ENCODE data around the gene CHPF. TPM values are rescaled to one million over a fixed set of nuclear protein-coding genes. Genes with fewer than 3 reads are reported as not detected.

The CHPF gene
- total and polyA plus RNA-seq, 2 donors (not counting 1 experiment from before 2014, with no cell fraction given), result 1.3 to 5.2 TPM

GRCh38 chr2:219591091-219591490 is 47.5 kb upstream of the CHPF start:
- peaks cover 0 to 9% (median 3%) of the 10 kb centered on the region in 4 experiments for H3K27me3 ChIP-seq (replicated peaks in 1 of 4; ENCODE audit: control extremely low read depth in 1 of 4, control insufficient read depth in 3 of 4, insufficient read depth in 4 of 4, low read length in 3 of 4)
- no peaks in the 10 kb centered on the region for H3K79me2 ChIP-seq (ENCODE audit: control insufficient read depth, insufficient read depth, low read length)
- Mint-ChIP-seq H3K4me1 (no peaks in the 10 kb centered on the region), H3K27me3 (peaks cover 45% of the 10 kb centered on the region), H3K9me3 (ENCODE audit: insufficient read depth) (no peaks in the 10 kb centered on the region), H3K4me3 (no peak overlapping the region), H3K27ac (no peak overlapping the region)
- no peak for TF ChIP-seq EZH2 (IDR thresholded peaks at IDR 0.05; ENCODE audit: borderline replicate concordance, insufficient read depth, low read depth, low read length, poor library complexity, severe bottlenecking)
- TF ChIP-seq CTCF (IDR thresholded peaks at IDR 0.05), result no peak
- H3K9ac ChIP-seq (ENCODE audit: low read length), result no peak overlapping the region
- H3K36me3 ChIP-seq (replicated peaks in 1 of 2; ENCODE audit: control extremely low read depth in 1 of 2, control insufficient read depth in 1 of 2, extremely low read depth in 1 of 2, insufficient read depth in 2 of 2, low read length in 1 of 2), result no peaks in the 10 kb centered on the region
- ATAC-seq (ENCODE audit: low read depth) (no peak), DNase-seq (no peak)
- no peak overlapping the region for H3K4me3 ChIP-seq (ENCODE audit: control extremely low read depth in 1 of 5, extremely low read depth in 1 of 5, insufficient read depth in 1 of 5, low read depth in 2 of 5, low read length in 4 of 5)
- intact Hi-C loops (cut with micrococcal nuclease), result loop anchor here (10.0 kb wide), 1 partner anchor 316 kb away; the partner anchor contains the start of gene DNAJB2
- no peaks in the 10 kb centered on the region for H3K9me3 ChIP-seq (ENCODE audit: control extremely low read depth in 1 of 3, control insufficient read depth in 2 of 3, insufficient read depth in 1 of 3, low read length in 2 of 3)
- H3K4me1 ChIP-seq (ENCODE audit: control insufficient read depth in 2 of 2, insufficient read depth in 2 of 2, low read length in 2 of 2), result no peaks in the 10 kb centered on the region
- H2AFZ ChIP-seq (ENCODE audit: insufficient read depth, low read depth, low read length, poor library complexity, severe bottlenecking), result no peak overlapping the region
- WGBS (ENCODE audit: insufficient coverage), result no CpG with 5 or more reads among the region's 4 CpGs
- no peak overlapping the region for H3K4me2 ChIP-seq (replicated peaks; ENCODE audit: low read depth, low read length, poor library complexity, severe bottlenecking)
- no peak overlapping the region for H3K27ac ChIP-seq (ENCODE audit: low read length in 2 of 2)
- ChIA-PET CTCF (no interaction called here), POLR2A (no interaction called here)
- H4K20me1 ChIP-seq (ENCODE audit: control insufficient read depth, insufficient read depth, low read length, poor library complexity, severe bottlenecking), result no peaks in the 10 kb centered on the region

DNA sequence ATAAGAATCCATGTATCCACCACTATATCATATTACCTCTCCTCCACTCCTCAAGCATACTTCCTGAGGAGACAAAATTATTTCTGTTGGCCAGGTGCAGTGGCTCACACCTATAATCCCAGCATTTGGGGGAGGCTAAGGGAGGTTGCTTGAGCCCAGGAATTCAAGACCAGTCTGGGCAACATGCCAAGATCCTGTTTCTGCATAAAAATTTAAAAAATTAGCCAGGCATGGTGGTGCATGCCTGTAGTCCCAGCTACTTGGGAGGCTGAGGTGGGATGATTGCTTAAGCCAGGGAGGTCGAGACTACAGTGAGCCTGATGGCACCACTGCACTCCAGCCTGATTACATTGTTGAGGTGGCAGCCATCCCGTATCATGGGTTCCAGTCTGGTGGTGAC is 37.7 kb upstream of the CHPF start:
- no peak overlapping the region for H3K27ac Mint-ChIP-seq
- no peak for ATAC-seq (ENCODE audit: low read depth)
- H3K4me3 ChIP-seq (ENCODE audit: control extremely low read depth in 1 of 5, extremely low read depth in 1 of 5, insufficient read depth in 1 of 5, low read depth in 2 of 5, low read length in 4 of 5), result no peak overlapping the region
- H3K27me3 Mint-ChIP-seq, result peaks cover 40% of the 10 kb centered on the region
- no peaks in the 10 kb centered on the region for H3K79me2 ChIP-seq (ENCODE audit: control insufficient read depth, insufficient read depth, low read length)
- no peak overlapping the region for H3K4me3 Mint-ChIP-seq
- no peaks in the 10 kb centered on the region for H3K9me3 ChIP-seq (ENCODE audit: control extremely low read depth in 1 of 3, control insufficient read depth in 2 of 3, insufficient read depth in 1 of 3, low read length in 2 of 3)
- no peak overlapping the region for H3K9ac ChIP-seq (ENCODE audit: low read length)
- DNase-seq, result no peak
- peaks cover 0 to 24% (median 4%) of the 10 kb centered on the region in 4 experiments for H3K27me3 ChIP-seq (replicated peaks in 1 of 4; ENCODE audit: control extremely low read depth in 1 of 4, control insufficient read depth in 3 of 4, insufficient read depth in 4 of 4, low read length in 3 of 4)
- no peak overlapping the region for H3K27ac ChIP-seq (ENCODE audit: low read length in 2 of 2)
- WGBS (ENCODE audit: insufficient coverage), result 73% methylated on average over 2 of the region's 2 CpGs
- ChIA-PET POLR2A (no interaction called here), CTCF (no interaction called here)
- H2AFZ ChIP-seq (ENCODE audit: insufficient read depth, low read depth, low read length, poor library complexity, severe bottlenecking), result no peak overlapping the region
- H3K9me3 Mint-ChIP-seq (ENCODE audit: insufficient read depth), result no peaks in the 10 kb centered on the region
- no peak for TF ChIP-seq CTCF (IDR thresholded peaks at IDR 0.05)
- no peak for TF ChIP-seq EZH2 (IDR thresholded peaks at IDR 0.05; ENCODE audit: borderline replicate concordance, insufficient read depth, low read depth, low read length, poor library complexity, severe bottlenecking)
- no peak overlapping the region for H3K4me2 ChIP-seq (replicated peaks; ENCODE audit: low read depth, low read length, poor library complexity, severe bottlenecking)
- no peaks in the 10 kb centered on the region for H3K4me1 Mint-ChIP-seq
- no peaks in the 10 kb centered on the region for H3K4me1 ChIP-seq (ENCODE audit: control insufficient read depth in 2 of 2, insufficient read depth in 2 of 2, low read length in 2 of 2)
- intact Hi-C loops (cut with micrococcal nuclease), result no loop called here
- H4K20me1 ChIP-seq (ENCODE audit: control insufficient read depth, insufficient read depth, low read length, poor library complexity, severe bottlenecking), result no peaks in the 10 kb centered on the region
- no peaks in the 10 kb centered on the region for H3K36me3 ChIP-seq (replicated peaks in 1 of 2; ENCODE audit: control extremely low read depth in 1 of 2, control insufficient read depth in 1 of 2, extremely low read depth in 1 of 2, insufficient read depth in 2 of 2, low read length in 1 of 2)

All from B cell (primary cell).